Bronchial epithelial cell (primary cell): Measurements from ENCODE around the gene CMTM6. TPM values are rescaled to one million over a fixed set of nuclear protein-coding genes. Genes with fewer than 3 reads are reported as not detected.
"Not testable (repeated sequence)": the region's sequence is repeated elsewhere in the genome, so short reads cannot be mapped to it uniquely, and the experiment has no call there.

Source experiments
- DNase-seq: peaks from one replicate; pipeline ENCODE4 v3.0.0-alpha.2; 2010; ENCODE audit warnings: low read depth
- FAIRE-seq: peaks from 2 replicates; lab custom pipeline; 2011; peaks lifted over from hg19 to GRCh38; lab: Jason Lieb, UNC
- H3K27me3 ChIP-seq: 2 replicates; pipeline ENCODE4 v1.5.1; 2011; ENCODE audit warnings: low read length; ENCODE audit not compliant: control insufficient read depth, insufficient read depth
- H3K36me3 ChIP-seq: 2 replicates; pipeline ENCODE4 v1.5.1; 2011; ENCODE audit warnings: low read length; ENCODE audit not compliant: control insufficient read depth, insufficient read depth
- H3K4me3 ChIP-seq: 2 replicates; pipeline ENCODE4 v1.5.1; 2011; ENCODE audit warnings: mild to moderate bottlenecking, low read depth, low read length, control low read depth
- total RNA-seq: library from RNA; depleted of rRNA; stranded (reverse); fragments of >200 nt; gene quantifications from 2 replicates; pipeline ENCODE4 v1.2.1, GENCODE V29; 2014
- TF ChIP-seq, protein P1 (sequence below): IDR thresholded peaks from 2 replicates; pipeline ENCODE4 v1.5.1; 2011; ENCODE audit warnings: mild to moderate bottlenecking, moderate library complexity, low read length, control low read depth, inconsistent platforms; ENCODE audit not compliant: insufficient read depth, severe bottlenecking

The CMTM6 gene
- total RNA-seq, 1 donor from 2014 or later = 95.8 TPM

DNA sequence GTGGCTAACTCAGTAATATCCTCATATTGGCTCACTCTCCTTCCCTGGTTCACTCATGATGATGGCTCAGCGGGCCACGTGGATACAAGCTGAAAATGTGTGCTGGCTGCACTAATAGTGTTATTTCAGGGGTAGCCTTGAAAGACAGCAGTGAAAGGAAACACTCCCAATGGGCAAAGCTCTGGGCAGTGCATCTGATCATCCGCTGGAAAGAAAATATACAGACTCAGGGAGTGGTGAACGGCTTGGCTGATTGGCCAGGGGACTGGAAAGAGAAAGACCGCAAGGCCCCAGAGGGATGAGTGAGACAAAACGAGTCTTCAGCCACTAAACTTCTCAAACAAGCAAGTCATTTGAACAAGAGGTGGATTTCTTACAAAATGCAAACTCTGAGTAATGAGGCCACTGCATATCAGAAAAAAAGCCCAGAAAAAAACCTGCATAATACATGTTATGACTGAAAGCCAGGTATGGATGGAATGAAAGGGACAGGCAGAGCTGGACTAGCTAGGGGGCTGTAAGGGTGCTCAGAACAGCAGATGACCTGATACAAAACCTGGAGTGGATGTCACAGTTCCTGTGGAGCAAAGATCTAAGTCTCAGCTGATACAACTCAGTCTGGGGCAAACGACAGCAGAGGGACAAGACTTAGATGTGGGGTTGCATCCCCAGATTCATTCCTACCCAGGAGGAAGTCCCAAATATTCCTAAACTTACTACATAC, 33.3 kb downstream of the CMTM6 start:
- DNase-seq = no peak

DNA sequence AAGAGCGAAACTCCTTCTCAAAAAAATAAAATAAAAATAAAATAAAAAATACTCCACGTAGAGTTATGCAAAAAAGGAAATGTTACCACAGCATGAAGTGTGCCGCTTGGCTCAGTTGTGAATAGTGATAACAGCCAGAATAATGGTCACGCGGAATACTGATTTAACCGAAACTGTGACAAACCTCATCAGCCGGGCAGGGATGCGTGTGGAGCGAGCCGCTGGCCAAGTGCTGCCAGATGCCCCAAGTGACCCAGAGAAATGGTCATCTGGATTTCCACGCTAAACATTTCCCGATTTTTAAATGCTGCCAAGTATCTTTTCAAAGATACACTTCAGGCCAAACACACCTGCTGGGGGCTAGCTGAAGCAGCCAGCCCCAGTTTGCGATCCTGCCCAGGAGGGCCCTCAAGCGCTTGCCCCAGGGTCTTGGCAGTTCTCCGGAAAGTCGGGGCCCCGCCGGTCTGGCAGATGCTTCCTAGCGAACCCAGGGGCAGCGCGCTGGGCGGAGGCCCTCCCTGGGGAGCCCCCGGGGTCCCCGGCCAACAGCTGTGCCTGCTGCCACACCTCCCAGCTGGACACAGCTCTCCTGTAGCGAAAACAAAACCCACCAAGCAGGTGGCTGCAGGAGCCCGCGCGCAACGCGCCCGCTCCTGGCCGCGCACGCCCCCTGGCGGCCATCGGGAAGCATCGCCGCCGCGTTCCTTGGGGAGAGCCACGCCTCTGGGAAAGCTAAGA, 35.1 kb downstream of the CMTM6 start:
- peak; percentile 40 for DNase-seq
- TF ChIP-seq, protein P1, sequence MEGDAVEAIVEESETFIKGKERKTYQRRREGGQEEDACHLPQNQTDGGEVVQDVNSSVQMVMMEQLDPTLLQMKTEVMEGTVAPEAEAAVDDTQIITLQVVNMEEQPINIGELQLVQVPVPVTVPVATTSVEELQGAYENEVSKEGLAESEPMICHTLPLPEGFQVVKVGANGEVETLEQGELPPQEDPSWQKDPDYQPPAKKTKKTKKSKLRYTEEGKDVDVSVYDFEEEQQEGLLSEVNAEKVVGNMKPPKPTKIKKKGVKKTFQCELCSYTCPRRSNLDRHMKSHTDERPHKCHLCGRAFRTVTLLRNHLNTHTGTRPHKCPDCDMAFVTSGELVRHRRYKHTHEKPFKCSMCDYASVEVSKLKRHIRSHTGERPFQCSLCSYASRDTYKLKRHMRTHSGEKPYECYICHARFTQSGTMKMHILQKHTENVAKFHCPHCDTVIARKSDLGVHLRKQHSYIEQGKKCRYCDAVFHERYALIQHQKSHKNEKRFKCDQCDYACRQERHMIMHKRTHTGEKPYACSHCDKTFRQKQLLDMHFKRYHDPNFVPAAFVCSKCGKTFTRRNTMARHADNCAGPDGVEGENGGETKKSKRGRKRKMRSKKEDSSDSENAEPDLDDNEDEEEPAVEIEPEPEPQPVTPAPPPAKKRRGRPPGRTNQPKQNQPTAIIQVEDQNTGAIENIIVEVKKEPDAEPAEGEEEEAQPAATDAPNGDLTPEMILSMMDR = peak; percentile 99
- no peaks in the 10 kb centered on the region for H3K27me3 ChIP-seq
- FAIRE-seq = no peak
- H3K36me3 ChIP-seq = no peaks in the 10 kb centered on the region
- H3K4me3 ChIP-seq = no peak overlapping the region

More for the DNA sequence above, 33.3 kb downstream of the CMTM6 start:
- Histone ChIP-seq H3K27me3 (no peaks in the 10 kb centered on the region), H3K36me3 (no peaks in the 10 kb centered on the region), H3K4me3 (no peak overlapping the region)
- TF ChIP-seq, protein P1 = no peak
- no peak for FAIRE-seq

DNA sequence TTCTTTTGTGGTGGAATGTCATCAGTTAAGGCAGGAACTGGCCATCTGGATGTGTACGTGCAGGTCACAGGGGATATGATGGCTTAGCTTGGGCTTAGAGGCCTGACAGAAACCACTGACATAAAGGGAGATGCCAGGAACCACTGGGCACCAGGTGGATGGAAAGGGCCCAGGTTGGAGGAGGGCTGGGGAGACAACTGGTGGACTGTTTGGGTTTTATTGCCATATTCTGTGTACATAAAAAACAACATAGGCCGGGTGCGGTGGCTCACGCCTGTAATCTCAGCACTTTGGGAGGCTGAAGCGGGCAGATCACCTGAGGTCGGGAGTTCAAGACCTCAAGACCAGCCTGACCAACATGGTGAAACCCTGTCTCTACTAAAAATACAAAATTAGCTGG, 35.8 kb downstream of the CMTM6 start:
- H3K36me3 ChIP-seq, FAIRE-seq, H3K4me3 ChIP-seq, DNase-seq, H3K27me3 ChIP-seq: not testable (repeated sequence)

DNA sequence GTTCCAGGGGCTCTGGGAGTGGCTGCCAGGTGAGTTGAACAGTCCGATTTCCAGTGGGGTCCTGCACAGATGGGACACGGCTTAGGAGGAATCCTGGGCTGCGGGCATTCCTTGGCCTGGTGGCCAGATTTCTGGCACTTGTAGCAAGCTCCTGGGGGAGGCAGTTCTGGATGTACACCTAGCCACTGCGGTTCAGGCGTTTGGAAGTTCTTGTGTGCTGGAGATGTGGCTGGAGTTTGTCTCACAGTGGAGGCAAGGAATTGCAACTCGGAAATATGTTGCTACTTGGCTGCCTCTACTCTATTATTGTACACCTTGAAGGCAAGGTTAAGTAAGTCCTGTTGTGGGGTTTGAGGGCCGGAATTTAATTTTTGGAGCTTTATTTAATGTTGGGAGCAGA, 37.9 kb downstream of the CMTM6 start:
- H3K4me3 ChIP-seq, H3K27me3 ChIP-seq, DNase-seq, H3K36me3 ChIP-seq, FAIRE-seq: not testable (repeated sequence)

DNA sequence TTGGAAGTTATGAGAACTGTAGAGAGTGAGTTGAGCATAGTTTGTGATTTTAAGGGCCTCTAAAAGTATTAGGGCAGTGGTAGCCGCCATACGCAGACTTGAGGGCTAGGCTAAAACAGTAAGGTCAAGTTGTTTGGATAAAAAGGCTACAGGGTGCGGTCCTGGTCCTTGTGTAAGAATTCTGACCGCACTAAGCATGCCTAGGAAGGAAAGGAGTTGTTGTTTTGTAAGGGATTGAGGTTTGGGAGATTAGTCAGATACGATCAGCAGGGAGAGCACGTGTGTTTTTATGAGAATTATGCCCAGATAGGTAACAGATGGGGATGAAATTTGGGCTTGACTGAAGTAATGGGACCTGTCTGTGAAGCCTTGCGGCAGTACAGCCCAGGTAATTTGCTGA, 39.2 kb downstream of the CMTM6 start:
- not testable (repeated sequence) for H3K27me3 ChIP-seq, FAIRE-seq, H3K36me3 ChIP-seq, H3K4me3 ChIP-seq, DNase-seq

DNA sequence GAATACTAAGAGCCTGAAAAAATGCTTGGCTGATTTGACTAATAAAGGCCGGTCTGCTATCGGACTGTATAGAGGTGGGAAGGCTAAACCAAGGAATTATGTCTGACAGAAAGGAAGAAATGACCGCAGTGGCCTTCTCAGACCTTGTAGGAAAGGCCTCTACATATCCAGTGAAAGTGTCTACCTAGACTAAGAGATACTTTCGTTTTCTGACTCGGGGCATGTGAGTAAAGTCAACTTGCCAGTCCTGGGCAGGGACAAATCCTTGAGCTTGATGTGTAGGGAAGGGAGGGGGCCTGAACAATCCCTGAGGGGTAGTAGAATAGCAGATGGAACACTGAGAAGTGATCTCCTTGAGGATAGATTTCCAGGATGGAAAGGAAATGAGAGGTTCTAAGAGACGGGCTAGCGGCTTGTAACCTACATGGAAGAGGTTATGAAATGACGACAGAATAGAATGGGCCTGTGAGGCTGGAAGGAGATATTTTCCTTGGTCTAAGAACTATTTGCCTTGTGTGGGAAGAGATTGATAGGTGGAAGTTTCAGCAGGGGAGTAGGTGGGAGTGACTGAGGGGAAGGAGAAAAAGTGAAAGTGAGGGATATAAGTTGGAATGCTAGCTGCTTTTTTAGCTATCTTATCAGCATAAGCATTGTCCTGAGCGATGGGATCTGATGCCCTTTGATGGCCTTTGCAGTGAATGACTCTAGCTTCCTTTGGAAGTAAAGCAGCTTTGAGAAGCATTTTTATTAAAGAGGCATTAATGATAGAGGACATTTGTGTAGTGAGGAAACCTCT, 40.3 kb downstream of the CMTM6 start:
- H3K36me3 ChIP-seq, FAIRE-seq, H3K27me3 ChIP-seq, H3K4me3 ChIP-seq, DNase-seq: not testable (repeated sequence)

DNA sequence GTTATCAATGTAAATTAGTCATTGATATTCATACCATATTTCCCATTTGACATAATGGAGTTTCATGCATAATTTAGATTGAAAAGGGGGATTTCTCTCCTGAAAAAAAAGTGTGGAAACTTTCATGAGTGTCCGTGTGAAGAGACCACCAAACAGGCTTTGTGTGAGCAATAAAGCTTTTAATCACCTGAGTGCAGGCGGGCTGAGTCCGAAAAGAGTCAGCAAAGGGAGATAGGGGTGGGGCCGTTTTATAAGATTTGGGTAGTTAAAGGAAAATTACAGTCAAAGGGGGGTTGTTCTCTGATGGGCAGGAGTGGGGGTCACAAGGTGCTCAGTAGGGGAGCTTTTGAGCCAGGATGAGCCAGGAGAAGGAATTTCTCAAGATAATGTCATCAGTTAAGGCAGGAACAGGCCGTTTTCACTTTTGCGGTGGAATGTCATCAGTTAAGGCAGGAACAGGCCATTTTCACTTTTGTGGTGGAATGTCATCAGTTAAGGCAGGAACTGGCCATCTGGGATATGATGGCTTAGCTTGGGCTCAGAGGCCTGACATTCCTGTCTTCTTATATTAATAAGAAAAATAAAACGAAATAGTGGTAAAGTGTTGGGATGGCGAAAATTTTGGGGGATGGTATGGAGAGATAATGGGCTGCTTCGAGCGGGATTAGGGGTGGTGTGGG, 41.7 kb downstream of the CMTM6 start:
- not testable (repeated sequence) for DNase-seq, H3K36me3 ChIP-seq, H3K4me3 ChIP-seq, FAIRE-seq, H3K27me3 ChIP-seq
